Common myeloid progenitor, CD34-positive (primary cell): Measurements from ENCODE around the gene SOCS4.
"Not testable (repeated sequence)": the region's sequence is repeated elsewhere in the genome, so short reads cannot be mapped to it uniquely, and the experiment has no call there.

Experiments
- CTCF ChIA-PET: fragments of 350-600 bp; sonication (Branson Sonifier 250); formaldehyde crosslinking; loops from one replicate; lab custom pipeline; 2021; ENCODE audit warnings: antibody characterized with exemption; lab: Charles Lee
- POLR2A ChIA-PET: fragments of 350-600 bp; sonication (Branson Sonifier 250); formaldehyde crosslinking; loops from one replicate; lab custom pipeline; 2021; ENCODE audit warnings: antibody characterized with exemption; lab: Charles Lee
- DNase-seq, 3 donors: peaks; one replicate each; pipeline versions ENCODE4 v3.0.0 to v3.0.0-alpha.2; 2013
- H3K27ac ChIP-seq, 2 experiments: 1 replicate in 1 of 2; 2 replicates in 1 of 2; pipeline ENCODE4 v1.7.0; 2013; ENCODE audit warnings: inconsistent platforms in 2 of 2, low read length in 2 of 2, mild to moderate bottlenecking in 2 of 2, low read depth in 1 of 2, moderate library complexity in 1 of 2; ENCODE audit not compliant: severe bottlenecking in 2 of 2, insufficient read depth in 1 of 2, poor library complexity in 1 of 2
- H3K27me3 ChIP-seq, 5 experiments: replicated peaks in 2 of 5; 1 replicate in 3 of 5; 2 replicates in 2 of 5; pipeline versions ENCODE4 v1.6.1 to v1.7.0; 2013; ENCODE audit warnings: low read length in 4 of 5, mild to moderate bottlenecking in 2 of 5, moderate library complexity in 2 of 5, inconsistent platforms in 1 of 5; ENCODE audit not compliant: insufficient read depth in 5 of 5, control insufficient read depth in 4 of 5
- H3K36me3 ChIP-seq, 4 experiments: 1 replicate in 2 of 4; 2 replicates in 2 of 4; pipeline versions ENCODE4 v1.6.1 to v1.7.0; 2013; ENCODE audit warnings: low read length in 3 of 4, control low read depth in 1 of 4, mild to moderate bottlenecking in 1 of 4; ENCODE audit not compliant: control insufficient read depth in 4 of 4, insufficient read depth in 4 of 4
- H3K4me1 ChIP-seq, 4 experiments: 1 replicate in 3 of 4; 2 replicates in 1 of 4; pipeline versions ENCODE4 v1.6.1 to v1.7.1; 2013; ENCODE audit warnings: low read length in 3 of 4, mild to moderate bottlenecking in 3 of 4, control low read depth in 1 of 4, inconsistent platforms in 1 of 4, moderate library complexity in 1 of 4; ENCODE audit not compliant: control insufficient read depth in 4 of 4, insufficient read depth in 4 of 4; ENCODE audit errors: control extremely low read depth in 1 of 4
- H3K4me3 ChIP-seq, 7 experiments: 1 replicate in 4 of 7; 2 replicates in 3 of 7; pipeline versions ENCODE4 v1.5.1 to v1.7.0; 2013; ENCODE audit warnings: mild to moderate bottlenecking in 7 of 7, low read length in 6 of 7, moderate library complexity in 6 of 7, inconsistent platforms in 2 of 7, low read depth in 2 of 7, control low read depth in 1 of 7; ENCODE audit not compliant: insufficient read depth in 4 of 7, control insufficient read depth in 1 of 7; ENCODE audit errors: extremely low read depth in 1 of 7
- H3K9me3 ChIP-seq, 5 experiments: 1 replicate in 4 of 5; 2 replicates in 1 of 5; pipeline versions ENCODE4 v1.6.1 to v1.7.1; 2013; ENCODE audit warnings: low read length in 4 of 5, mild to moderate bottlenecking in 2 of 5, inconsistent platforms in 1 of 5, low read depth in 1 of 5, moderate library complexity in 1 of 5; ENCODE audit not compliant: control insufficient read depth in 4 of 5, insufficient read depth in 2 of 5; ENCODE audit errors: control extremely low read depth in 1 of 5
- WGBS: methylation state at CpG from one replicate; pipeline ENCODE4 v1.1.5; 2013; ENCODE audit not compliant: insufficient coverage; 5-methylcytosine and 5-hydroxymethylcytosine counted together

SOCS4 gene

GRCh38 chr14:55077170-55078151, 50.4 kb downstream of the SOCS4 start:
- no peaks in the 10 kb centered on the region for H3K9me3 ChIP-seq
- WGBS: 97% methylated on average over 16 of the region's 17 CpGs
- no peaks in the 10 kb centered on the region for H3K36me3 ChIP-seq
- ChIA-PET POLR2A (no interaction called here), CTCF (interaction anchor here (0.9 to 2.1 kb wide), 11 partner anchors 10 to 84 kb away, joined by 3 to 9 read pairs (median 3); partner anchors contain the start of gene MAPK1IP1L)
- H3K4me3 ChIP-seq: no peak overlapping the region
- no peaks in the 10 kb centered on the region for H3K27me3 ChIP-seq
- H3K27ac ChIP-seq: no peak overlapping the region
- H3K4me1 ChIP-seq: peaks cover 3 to 17% (median 6%) of the 10 kb centered on the region in 4 experiments
- no peak for DNase-seq

- H3K36me3 ChIP-seq, DNase-seq, H3K9me3 ChIP-seq, H3K27ac ChIP-seq, POLR2A ChIA-PET, H3K27me3 ChIP-seq, H3K4me1 ChIP-seq, H3K4me3 ChIP-seq: not testable (repeated sequence)
- 100% methylated on average over 3 of the region's 6 CpGs for WGBS
- CTCF ChIA-PET: interaction anchor here (0.8 to 1.6 kb wide), 3 partner anchors 12 to 79 kb away, joined by 3 to 6 read pairs (median 3); no protein-coding TSS in a partner anchor
Observed at GRCh38 chr14:55079961-55080360, 52.9 kb downstream of the SOCS4 start.

GRCh38 chr14:55084401-55085059, 57.5 kb downstream of the SOCS4 start:
- Histone ChIP-seq H3K9me3 (no peaks in the 10 kb centered on the region), H3K4me3 (no peak overlapping the region), H3K27me3 (no peaks in the 10 kb centered on the region), H3K27ac (no peak overlapping the region), H3K36me3 (no peaks in the 10 kb centered on the region), H3K4me1 (no peaks in the 10 kb centered on the region)
- ChIA-PET CTCF (interaction anchor here (1.0 to 8.3 kb wide), 3 partner anchors 9 to 79 kb away, joined by 3 to 75 read pairs (median 18); no protein-coding TSS in a partner anchor), POLR2A (interaction anchor here (0.6 kb wide), 1 partner anchor 77 kb away, joined by 3 read pairs; no protein-coding TSS in a partner anchor)
- DNase-seq: no peak

DNA sequence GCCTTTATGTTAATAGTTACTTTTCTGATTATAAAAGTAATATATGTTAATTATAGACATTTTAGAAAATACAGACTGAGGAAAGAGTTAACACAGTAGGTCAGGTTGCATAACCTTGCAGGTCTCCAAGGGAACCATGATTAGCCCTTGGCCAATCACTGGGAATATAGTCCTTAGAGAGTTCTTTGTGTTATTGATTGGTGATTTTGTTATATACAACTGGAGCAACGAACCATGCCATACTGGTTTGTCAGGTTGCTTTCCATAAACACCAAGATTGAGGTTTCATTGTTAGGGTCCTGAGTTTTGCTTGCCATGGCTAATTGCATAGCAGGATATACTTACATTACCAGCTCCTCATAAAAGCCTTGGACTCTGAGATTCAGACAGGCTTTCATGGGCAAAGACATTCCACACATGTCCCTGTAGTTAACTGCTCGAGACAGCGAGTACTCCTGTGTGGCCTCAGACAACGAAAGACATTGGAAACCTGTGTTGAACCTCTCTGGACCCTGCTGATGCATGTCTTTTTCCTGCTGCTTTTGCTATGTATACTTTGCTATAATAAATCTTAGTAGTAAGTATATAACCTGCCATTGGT, 58.1 kb downstream of the SOCS4 start:
- H3K4me1 ChIP-seq: no peaks in the 10 kb centered on the region
- H3K9me3 ChIP-seq: no peaks in the 10 kb centered on the region
- no peaks in the 10 kb centered on the region for H3K36me3 ChIP-seq
- CTCF ChIA-PET: interaction anchor here (1.0 to 8.3 kb wide), 3 partner anchors 8 to 78 kb away, joined by 3 to 75 read pairs (median 18); no protein-coding TSS in a partner anchor
- no peak overlapping the region for H3K27ac ChIP-seq
- 80% methylated on average over 1 of the region's 4 CpGs for WGBS
- POLR2A ChIA-PET: interaction anchor here (0.6 kb wide), 1 partner anchor 76 kb away, joined by 3 read pairs; no protein-coding TSS in a partner anchor
- no peak overlapping the region for H3K4me3 ChIP-seq
- no peaks in the 10 kb centered on the region for H3K27me3 ChIP-seq
- DNase-seq: no peak

GRCh38 chr14:55086938-55087337, 59.9 kb downstream of the SOCS4 start:
- Histone ChIP-seq H3K27me3 (no peaks in the 10 kb centered on the region), H3K27ac (no peak overlapping the region), H3K36me3 (no peaks in the 10 kb centered on the region), H3K9me3 (no peaks in the 10 kb centered on the region), H3K4me1 (no peaks in the 10 kb centered on the region), H3K4me3 (no peak overlapping the region)
- POLR2A ChIA-PET: no interaction called here
- DNase-seq: no peak
- 94% methylated on average over 9 of the region's 9 CpGs for WGBS
- CTCF ChIA-PET: interaction anchor here (0.6 to 8.3 kb wide), 5 partner anchors 8 to 392 kb away, joined by 3 to 75 read pairs (median 3); no protein-coding TSS in a partner anchor

DNA sequence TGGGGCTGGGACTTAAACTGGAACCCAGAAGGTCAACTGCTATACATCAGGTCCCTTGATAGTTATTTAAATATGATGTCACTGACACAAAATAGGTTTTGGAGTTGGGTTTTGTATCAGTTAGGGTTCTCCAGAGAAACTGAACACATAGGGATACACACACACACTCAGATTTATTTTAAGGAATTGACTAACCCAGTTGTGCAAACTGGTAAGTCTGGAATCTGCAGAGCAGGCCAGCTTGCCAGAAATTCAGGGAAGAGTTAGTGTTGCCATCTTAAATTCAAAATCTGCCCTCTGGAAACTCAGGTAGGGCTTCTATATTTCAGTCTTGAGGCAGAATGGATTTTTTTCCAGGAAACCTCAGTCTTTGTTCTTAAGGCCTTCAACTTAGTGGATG, 61.3 kb downstream of the SOCS4 start:
- H3K27me3 ChIP-seq: no peaks in the 10 kb centered on the region
- CTCF ChIA-PET: interaction anchor here (1.0 to 8.3 kb wide), 4 partner anchors 10 to 70 kb away, joined by 4 to 75 read pairs (median 6); no protein-coding TSS in a partner anchor
- no peaks in the 10 kb centered on the region for H3K36me3 ChIP-seq
- POLR2A ChIA-PET: interaction anchor here (0.6 kb wide), 1 partner anchor 858 kb away, joined by 3 read pairs; no protein-coding TSS in a partner anchor
- H3K9me3 ChIP-seq: no peaks in the 10 kb centered on the region
- no peaks in the 10 kb centered on the region for H3K4me1 ChIP-seq
- DNase-seq: no peak
- H3K4me3 ChIP-seq: no peak overlapping the region
- no peak overlapping the region for H3K27ac ChIP-seq
